Liver (tissue), 9 donors: ENCODE results near the gene NOP16. TPM values are rescaled to one million over a fixed set of nuclear protein-coding genes. Genes with fewer than 3 reads are reported as not detected.

ENCODE experiments used
- DNase-seq: peaks from one replicate; pipeline ENCODE4 v3.0.0-alpha.2; 2017; ENCODE audit warnings: low spot score
- H3K27ac ChIP-seq, 2 donors: one replicate each; pipeline ENCODE4 v1.7.0; 2013; ENCODE audit warnings: inconsistent platforms in 2 of 2, low read length in 2 of 2, control low read depth in 1 of 2, low read depth in 1 of 2, mild to moderate bottlenecking in 1 of 2
- H3K27me3 ChIP-seq, 4 donors: one replicate each; pipeline versions ENCODE4 v1.6.1 to v1.7.0; 2013; ENCODE audit warnings: low read length in 3 of 4, inconsistent platforms in 1 of 4, mild to moderate bottlenecking in 1 of 4, moderate library complexity in 1 of 4; ENCODE audit not compliant: control insufficient read depth in 4 of 4, insufficient read depth in 4 of 4
- H3K36me3 ChIP-seq, 4 donors: one replicate each; pipeline versions ENCODE4 v1.6.1 to v1.7.0; 2013; ENCODE audit warnings: low read length in 3 of 4, mild to moderate bottlenecking in 3 of 4, low read depth in 1 of 4, moderate library complexity in 1 of 4; ENCODE audit not compliant: control insufficient read depth in 4 of 4, insufficient read depth in 3 of 4
- H3K4me1 ChIP-seq, 4 donors: one replicate each; pipeline versions ENCODE4 v1.6.1 to v1.7.0; 2013; ENCODE audit warnings: low read length in 3 of 4, mild to moderate bottlenecking in 3 of 4, moderate library complexity in 1 of 4; ENCODE audit not compliant: control insufficient read depth in 4 of 4, insufficient read depth in 4 of 4
- H3K4me3 ChIP-seq, 3 donors: one replicate each; pipeline versions ENCODE4 v1.6.1 to v1.7.0; 2013; ENCODE audit warnings: low read length in 3 of 3, control low read depth in 1 of 3, low read depth in 1 of 3, mild to moderate bottlenecking in 1 of 3
- H3K9ac ChIP-seq, 2 donors: one replicate each; pipeline ENCODE4 v1.7.0; 2013; ENCODE audit warnings: low read length in 2 of 2, mild to moderate bottlenecking in 2 of 2, moderate library complexity in 2 of 2, control low read depth in 1 of 2, low read depth in 1 of 2
- H3K9me3 ChIP-seq, 4 donors: one replicate each; pipeline versions ENCODE4 v1.6.1 to v1.7.0; 2013; ENCODE audit warnings: low read length in 3 of 4; ENCODE audit not compliant: control insufficient read depth in 4 of 4
- ATF3 ChIP-seq: IDR thresholded peaks from 2 replicates; pipeline ENCODE4 v1.6.1; 2016; ENCODE audit warnings: antibody characterized with exemption
- CTCF ChIP-seq: fragments of 150-350 bp; IDR thresholded peaks from 2 replicates; pipeline ENCODE4 v1.5.1; 2017; ENCODE audit warnings: improper control_type of control experiment, low read depth, low read length; ENCODE audit not compliant: missing input control
- EGR1 ChIP-seq, 2 donors: IDR thresholded peaks; 2 replicates each; pipeline ENCODE4 v1.6.1; 2016 to 2018; ENCODE audit warnings: antibody characterized with exemption in 2 of 2, low read depth in 2 of 2
- FOXA1 ChIP-seq: IDR thresholded peaks from 2 replicates; pipeline ENCODE4 v1.6.1; 2016; ENCODE audit warnings: antibody characterized with exemption
- FOXA2 ChIP-seq: IDR thresholded peaks from 2 replicates; pipeline ENCODE4 v1.6.1; 2016; ENCODE audit warnings: antibody characterized with exemption
- GABPA ChIP-seq, 2 donors: IDR thresholded peaks in 1 of 2; conservative IDR thresholded peaks in 1 of 2; 2 replicates each; pipeline ENCODE4 v1.6.1; 2016; ENCODE audit warnings: antibody characterized with exemption in 2 of 2, mild to moderate bottlenecking in 1 of 2, moderate library complexity in 1 of 2
- HNF4A ChIP-seq, 2 donors: conservative IDR thresholded peaks; 2 replicates each; pipeline ENCODE4 v1.6.1; 2016; ENCODE audit warnings: antibody characterized with exemption in 2 of 2, mild to moderate bottlenecking in 2 of 2
- HNF4G ChIP-seq: IDR thresholded peaks from 2 replicates; pipeline ENCODE4 v1.6.1; 2016; ENCODE audit warnings: antibody characterized with exemption
- JUND ChIP-seq, 2 donors: IDR thresholded peaks; 2 replicates each; pipeline ENCODE4 v1.6.1; 2016; ENCODE audit warnings: antibody characterized with exemption in 2 of 2
- NR2F2 ChIP-seq: IDR thresholded peaks from 2 replicates; pipeline ENCODE4 v1.6.1; 2016; ENCODE audit warnings: antibody characterized with exemption
- RAD21 ChIP-seq, 2 donors: IDR thresholded peaks; 2 replicates each; pipeline ENCODE4 v1.6.1; 2016; ENCODE audit warnings: antibody characterized with exemption in 2 of 2, mild to moderate bottlenecking in 2 of 2
- REST ChIP-seq: IDR thresholded peaks from 2 replicates; pipeline ENCODE4 v1.6.1; 2016; ENCODE audit warnings: antibody characterized with exemption, mild to moderate bottlenecking
- RXRA ChIP-seq, 2 donors: IDR thresholded peaks; 2 replicates each; pipeline ENCODE4 v1.6.1; 2017 to 2018; ENCODE audit warnings: antibody characterized with exemption in 2 of 2, mild to moderate bottlenecking in 1 of 2
- SP1 ChIP-seq: IDR thresholded peaks from 2 replicates; pipeline ENCODE4 v1.6.1; 2018; ENCODE audit warnings: antibody characterized with exemption, mild to moderate bottlenecking
- TAF1 ChIP-seq: conservative IDR thresholded peaks from 2 replicates; pipeline ENCODE4 v1.6.1; 2016; ENCODE audit warnings: antibody characterized with exemption, mild to moderate bottlenecking
- YY1 ChIP-seq: IDR thresholded peaks from 2 replicates; pipeline ENCODE4 v1.6.1; 2016; ENCODE audit warnings: antibody characterized with exemption, mild to moderate bottlenecking
- ZBTB33 ChIP-seq: IDR thresholded peaks from 2 replicates; pipeline ENCODE4 v1.6.1; 2016; ENCODE audit warnings: antibody characterized with exemption
- WGBS: extraction: QIAGEN DNeasy Blood & Tissue Kit; methylation state at CpG from one replicate; pipeline ENCODE4 v1.1.7; 2013; 5-methylcytosine and 5-hydroxymethylcytosine counted together
- polyA plus RNA-seq, 2 donors: library from polyadenylated mRNA; stranded (reverse) in 1 of 2; unstranded in 1 of 2; fragments of 200-250 nt in 1 of 2; fragments of >200 nt in 1 of 2; fragmentation: Nextera tagmentation in 1 of 2; extraction: Ambion mirVana in 1 of 2; gene quantifications; one replicate each; pipeline versions ENCODE4 v1.2.1 to v1.2.3, GENCODE V29; 2013 to 2015
- total RNA-seq, 2 donors: library from RNA; depleted of rRNA; stranded (reverse); fragments of >200 nt; gene quantifications; one replicate each; pipeline ENCODE4 v1.2.3, GENCODE V29; 2014
- donor health status: healthy.
- donor health status: healthy.
- donor health status: healthy.
- donor health status: healthy.
- donor health status: healthy.

Gene NOP16
- total and polyA plus RNA-seq, 4 donors = 6.1 to 41.2 (median 17.2) TPM

GRCh38 chr5:176391479-176391878 lies 3.1 kb upstream of the NOP16 start:
- Histone ChIP-seq H3K36me3 (peaks cover 0 to 14% (median 6%) of the 10 kb centered on the region in 4 donors), H3K9me3 (no peaks in the 10 kb centered on the region), H3K27ac (no peak overlapping the region), H3K4me1 (peaks cover 5 to 23% (median 15%) of the 10 kb centered on the region in 4 donors), H3K9ac (no peak overlapping the region), H3K27me3 (no peaks in the 10 kb centered on the region), H3K4me3 (no peak overlapping the region)
- TF ChIP-seq EGR1 (IDR thresholded peaks at IDR 0.05; ENCODE audit: low read depth in 2 of 2) (no peak), YY1 (no peak), RXRA (IDR thresholded peaks at IDR 0.05) (no peak), CTCF (no peak), JUND (IDR thresholded peaks at IDR 0.05) (no peak), HNF4G (no peak), GABPA (IDR thresholded peaks at IDR 0.05 in 1 of 2, conservative IDR thresholded peaks at IDR 0.05 in 1 of 2) (no peak), NR2F2 (no peak), SP1 (no peak), HNF4A (conservative IDR thresholded peaks at IDR 0.05) (no peak), FOXA1 (no peak), TAF1 (no peak), ZBTB33 (no peak), REST (no peak), FOXA2 (no peak), ATF3 (no peak), RAD21 (IDR thresholded peaks at IDR 0.05) (no peak)
- 95% methylated on average over 4 of the region's 4 CpGs for WGBS
- DNase-seq = no peak
